Measurements from ENCODE around the gene LONRF2. TPM values are rescaled to one million over a fixed set of nuclear protein-coding genes. Genes with fewer than 3 reads are reported as not detected.
"Not testable (repeated sequence)": the region's sequence is repeated elsewhere in the genome, so short reads cannot be mapped to it uniquely, and the experiment has no call there.

Gene LONRF2
- polyA plus RNA-seq, 1 donor: 1.2 TPM

DNA sequence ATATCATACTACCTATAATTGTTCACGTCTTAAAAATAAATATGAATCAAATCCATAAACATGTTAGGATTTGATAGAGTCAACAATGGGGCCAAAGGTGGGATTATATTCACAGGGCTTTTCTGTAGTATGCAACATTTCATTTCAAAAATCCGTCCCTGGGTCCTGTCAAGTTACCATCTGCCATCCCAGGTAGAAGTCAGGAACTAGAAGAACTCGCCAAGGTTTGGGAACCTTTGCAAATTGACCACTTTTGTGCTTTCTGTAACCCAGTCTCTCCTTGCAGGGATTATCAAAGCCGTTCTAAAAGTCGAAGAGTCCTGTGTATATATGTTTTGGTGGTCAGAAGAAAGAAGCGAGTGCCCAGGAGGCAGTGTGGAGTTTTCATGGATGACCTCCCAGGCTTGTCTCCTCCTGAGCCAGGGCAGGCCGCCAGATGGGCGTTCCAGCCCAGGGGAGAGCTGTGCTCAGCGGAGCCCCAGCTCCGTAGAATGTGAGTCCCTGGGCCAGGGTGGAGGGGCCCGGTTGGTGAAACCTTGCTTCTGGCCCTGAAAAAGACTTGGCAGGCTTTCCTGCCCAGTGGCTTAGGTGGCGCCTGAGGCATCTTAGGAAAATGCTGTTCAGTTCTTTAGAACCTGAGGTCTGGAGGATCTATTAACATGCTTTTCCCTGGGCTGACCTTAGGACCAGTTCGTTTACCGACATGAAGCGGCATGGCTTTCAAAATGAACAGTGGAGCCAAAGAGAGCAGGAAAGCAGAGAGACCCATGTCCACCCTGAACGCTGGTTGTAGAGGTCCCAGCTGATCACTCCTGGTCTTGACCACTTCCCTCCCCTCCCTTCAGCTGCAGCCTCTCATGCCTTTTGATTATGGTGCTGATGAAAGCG lies 69.2 kb downstream of the LONRF2 start:
- DNase-seq: no peak

DNA sequence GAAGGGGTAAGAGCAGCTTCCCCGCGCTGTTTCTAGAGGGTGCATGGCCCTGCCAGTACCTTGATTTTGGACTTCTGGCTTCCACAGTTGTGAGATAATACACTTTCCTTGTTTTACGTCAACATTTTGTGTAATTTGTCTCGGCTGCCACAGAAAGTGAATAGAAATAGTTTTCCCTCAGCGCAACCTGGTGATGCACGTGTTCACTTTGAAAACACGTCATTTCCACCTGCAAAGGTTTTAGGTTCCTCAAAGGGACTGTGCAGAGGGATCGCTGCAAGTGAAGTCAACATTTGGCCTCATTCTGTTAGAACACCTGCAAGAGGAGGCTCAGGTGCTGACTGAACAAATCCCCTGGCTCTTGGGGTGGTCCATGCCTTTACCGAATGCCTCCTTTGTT lies 71.7 kb downstream of the LONRF2 start:
- DNase-seq: no peak

DNA sequence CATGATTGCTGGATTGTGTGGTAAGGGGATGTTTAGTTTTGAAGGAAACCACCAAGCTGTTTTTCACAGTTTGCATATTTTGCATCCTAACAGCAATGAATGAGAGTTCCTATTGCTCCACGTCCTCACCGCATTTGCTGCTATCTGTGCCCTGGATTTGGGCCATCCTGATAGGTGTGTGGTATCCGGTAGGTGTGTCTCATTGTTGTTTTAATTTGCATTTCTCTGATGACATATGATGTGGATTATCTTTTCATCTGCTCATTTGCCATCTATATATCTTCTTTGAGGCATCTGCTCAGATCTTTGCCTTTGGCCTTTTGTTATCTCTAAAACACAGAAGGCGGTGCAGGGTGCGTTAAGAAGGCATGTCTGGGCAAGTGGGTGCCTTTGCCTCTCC lies 73.3 kb downstream of the LONRF2 start:
- no peak for DNase-seq

DNA sequence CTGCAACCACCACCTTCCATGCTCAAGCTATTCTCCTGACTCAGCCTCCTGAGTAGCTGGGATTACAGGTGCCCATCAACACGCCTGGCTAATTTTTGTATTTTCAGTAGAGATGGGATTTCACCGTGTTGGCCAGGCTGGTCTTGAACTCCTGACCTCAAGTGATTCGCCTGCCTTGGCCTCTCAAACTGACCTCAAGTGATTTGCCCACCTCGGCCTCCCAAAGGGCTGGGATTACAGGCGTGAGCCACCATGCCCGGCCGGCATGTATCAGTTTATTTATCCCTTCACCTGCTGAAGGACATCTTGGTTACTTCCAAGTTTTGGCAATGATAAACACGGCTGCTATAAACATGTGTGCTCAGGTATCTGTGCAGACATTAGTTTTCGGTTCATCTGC lies 73.7 kb downstream of the LONRF2 start:
- not testable (repeated sequence) for DNase-seq

DNA sequence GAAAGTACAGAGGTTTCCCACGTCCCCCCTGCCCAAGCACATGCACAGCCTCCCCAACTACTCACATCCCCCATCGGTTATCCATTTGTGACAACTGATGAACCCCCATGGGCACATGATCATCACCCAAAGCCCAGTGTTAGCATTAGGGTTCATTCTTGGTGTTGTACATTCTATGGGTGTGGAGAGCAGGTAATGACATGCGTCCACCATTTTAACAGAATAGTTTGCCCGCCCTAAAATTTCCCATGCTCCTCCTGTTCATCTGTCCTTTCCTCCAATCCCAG lies 74.3 kb downstream of the LONRF2 start:
- no peak for DNase-seq

DNA sequence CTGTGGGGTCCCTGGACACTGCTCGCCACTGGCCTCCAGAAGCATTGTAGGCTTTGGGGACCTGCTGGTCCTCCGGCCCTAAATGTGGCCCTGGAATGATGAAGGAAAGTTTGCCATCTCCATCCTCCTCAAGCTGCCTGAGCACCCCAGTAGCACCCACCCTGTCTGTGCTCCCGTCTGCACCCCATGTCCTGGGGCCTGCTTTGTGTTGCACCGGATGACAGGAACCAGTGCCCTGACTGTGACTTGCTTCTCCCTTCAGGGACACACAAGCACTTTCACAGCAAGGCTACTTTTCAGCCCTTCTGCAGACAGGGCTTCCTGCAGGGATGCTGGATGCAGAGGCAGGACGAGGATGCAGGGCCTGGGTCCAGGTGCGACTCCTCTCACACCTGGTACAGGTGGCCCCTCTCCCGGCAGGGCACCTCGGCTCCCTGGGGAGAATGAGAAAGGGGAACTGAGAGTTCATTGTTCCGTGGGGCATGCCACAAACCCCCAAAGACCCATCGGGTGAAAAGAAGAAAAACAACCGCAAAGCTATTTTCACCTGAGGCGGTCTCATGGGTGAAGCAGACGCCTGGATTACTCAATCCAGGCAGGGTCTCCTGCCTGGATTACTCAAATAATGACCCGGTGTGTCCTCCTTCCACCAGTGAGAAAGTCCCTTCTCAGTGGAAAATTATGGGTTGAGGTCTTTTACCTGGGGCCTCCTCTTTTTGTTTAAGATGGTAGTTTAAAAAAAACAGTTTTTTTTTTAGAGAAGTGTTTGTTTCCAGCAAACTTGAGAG lies 74.9 kb downstream of the LONRF2 start:
- no peak for DNase-seq

DNA sequence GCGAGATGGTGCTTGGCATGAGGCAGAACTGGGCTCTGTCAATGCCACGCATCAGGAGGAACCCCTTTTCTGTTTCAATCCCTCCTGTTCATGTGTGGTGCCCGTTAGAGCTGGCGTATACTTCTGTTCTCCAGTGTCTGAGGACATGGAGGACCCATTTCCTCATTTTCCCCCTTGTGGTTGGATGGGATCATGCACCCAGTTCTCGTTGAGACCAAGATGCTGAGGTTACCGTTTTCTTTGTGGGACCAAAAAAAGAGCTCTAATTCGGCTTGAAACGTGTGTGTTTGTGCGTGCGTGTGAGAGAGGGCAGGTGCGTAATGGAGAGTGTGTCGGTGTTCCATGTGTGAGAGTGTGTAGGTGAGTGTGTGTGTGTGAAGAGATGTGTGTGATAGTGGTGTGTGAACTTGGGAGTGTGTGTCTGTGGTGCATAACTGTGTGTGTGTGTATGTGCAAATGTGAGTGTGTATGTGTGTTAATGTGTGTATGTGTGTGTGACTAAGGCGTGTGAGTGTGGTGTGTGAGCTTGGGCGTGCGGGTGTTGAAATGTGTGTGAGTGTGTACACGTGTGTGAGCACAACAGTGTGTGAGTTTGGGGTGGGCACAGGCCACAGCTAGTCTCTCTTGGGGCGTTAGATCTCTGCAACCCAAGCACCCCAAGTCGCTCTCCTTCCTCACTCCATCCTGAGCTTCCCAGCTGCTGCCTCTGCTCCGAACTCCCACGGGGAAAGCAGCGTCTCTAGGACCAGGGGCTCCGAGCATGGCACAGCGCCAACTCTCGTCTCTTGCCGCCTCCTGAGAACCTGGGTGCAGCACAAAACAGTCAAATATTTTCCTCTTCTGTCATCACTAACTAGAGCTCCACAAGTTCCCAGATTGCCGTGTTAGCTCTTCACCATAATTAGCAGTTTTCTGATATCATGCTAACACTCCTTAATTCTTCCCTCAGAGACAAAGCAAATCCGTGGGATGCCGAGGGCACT lies 75.8 kb downstream of the LONRF2 start:
- DNase-seq: no peak

DNA sequence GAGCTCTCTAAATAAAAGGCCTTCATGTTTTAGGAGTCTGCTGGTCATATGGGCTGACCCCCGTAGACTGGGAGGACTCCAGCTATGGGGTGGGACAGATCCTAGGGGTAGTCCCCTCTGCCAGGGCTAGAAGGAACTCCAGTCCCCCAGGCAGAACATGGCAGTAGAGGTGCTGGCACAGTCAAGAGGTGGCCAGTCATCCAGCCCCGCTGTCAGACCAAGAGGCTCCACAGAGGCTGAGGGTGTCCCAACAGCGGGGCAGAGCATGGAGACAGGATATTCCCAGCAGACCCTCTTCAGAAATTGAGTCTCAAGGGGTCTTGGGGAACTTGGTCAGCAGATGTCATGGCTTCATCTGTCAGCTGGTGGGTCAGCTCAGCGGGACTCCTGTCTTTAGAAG lies 76.6 kb downstream of the LONRF2 start:
- DNase-seq: no peak

DNA sequence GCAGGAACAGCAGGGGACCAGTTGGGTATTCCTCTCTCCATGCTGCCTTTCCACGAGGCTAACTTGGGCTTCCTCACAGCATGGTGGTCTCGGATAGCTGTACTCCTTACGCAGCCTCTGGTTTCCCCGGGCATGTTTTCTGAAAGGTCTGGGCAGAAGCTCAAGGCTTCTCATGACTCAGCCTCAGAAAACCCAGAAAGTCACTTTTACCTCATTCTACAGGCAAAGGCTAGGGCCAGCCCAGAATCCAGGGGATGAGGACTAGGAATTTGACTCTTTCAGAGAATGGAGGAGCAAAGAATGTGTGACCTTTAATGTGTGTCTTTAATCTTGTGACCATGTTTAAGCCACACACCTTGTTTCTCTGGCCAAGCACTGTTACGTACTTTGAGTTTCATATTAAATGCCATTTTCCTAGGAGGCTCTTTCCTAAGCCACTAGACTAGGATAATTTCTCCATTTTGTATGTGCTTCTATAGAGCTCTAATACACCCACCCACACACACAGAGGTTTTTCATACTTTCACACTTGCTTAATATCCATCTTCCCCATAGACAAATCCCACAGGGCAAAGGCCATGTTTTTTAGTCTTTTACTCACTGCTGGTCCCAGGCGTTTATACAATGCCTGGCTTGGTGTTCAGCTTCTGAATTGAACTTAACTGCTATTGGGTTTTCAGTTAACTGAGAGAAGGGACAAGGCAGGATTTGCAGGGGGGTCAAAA lies 77.3 kb downstream of the LONRF2 start:
- DNase-seq: no peak

DNA sequence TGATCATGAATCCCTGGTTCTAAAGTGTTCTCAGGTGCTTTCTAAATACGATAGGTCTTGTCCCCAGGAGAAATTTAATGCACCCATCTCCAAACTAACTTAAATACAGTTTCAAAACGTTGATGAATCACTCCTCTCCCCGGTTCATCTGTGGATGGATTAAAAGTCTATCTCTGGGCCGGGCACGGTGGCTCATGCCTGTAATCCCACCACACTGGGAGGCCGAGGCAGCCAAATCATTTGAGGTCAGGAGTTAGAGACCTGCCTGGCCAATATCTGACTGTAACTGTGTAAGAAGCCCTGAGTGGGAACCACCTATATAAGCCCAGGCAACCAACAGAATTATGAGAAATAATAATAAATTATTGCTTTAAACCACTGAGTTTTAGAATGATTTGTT lies 78.7 kb downstream of the LONRF2 start:
- DNase-seq: no peak

DNA sequence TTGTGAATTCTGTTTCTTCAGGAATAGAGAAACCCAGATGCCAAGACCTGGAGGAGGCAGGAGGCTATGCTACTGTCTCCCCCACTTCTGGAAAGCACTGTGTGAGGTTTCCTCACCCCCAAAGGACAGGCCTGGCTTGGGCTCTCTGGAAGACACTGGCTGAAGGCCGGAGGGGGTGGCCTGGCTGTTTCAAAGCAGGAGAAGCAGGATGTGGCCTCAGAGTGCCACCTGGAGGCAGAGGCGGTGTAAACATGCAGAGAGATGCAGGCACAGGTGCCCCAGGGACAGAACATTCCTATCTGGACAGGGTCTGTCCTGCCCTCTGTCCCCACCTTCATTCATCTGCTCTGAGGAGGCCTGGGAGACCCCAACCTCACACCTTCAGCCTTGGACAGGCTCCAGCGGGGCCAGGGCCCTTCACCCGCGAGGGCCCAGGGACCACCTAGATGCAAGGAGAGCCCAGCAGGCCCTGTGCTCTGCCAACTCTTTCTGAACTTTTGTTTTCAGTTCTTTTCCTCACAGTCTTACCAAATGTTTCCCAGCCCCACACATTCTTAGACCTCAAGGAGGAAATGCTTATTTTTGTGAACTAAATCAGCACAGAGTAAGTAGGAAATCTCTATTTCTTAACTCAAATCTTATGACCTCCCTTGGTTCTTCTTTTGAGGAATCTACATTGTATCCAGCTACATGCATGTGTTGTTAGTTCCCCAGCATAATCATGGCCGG lies 79.2 kb downstream of the LONRF2 start:
- peak; percentile 63 for DNase-seq

DNA sequence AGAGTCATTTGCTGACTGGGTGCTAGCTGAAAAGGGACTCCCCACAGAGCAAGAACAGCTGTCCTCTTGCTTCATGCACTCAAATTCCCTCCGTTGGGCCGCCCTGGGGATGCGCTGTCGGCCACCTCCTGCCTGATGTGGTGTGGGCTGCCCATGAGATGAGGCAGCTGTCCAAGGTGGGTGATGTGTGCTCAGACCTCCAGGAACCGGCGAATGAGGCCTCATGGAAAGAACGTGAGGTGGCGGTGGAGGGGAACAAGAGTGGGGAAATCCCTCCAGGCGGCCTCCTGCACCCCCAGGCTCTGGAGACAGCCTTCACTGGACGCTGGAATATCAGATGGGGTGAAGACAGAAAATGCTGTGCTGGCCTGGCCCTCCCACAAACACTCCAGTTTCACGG lies 79.8 kb downstream of the LONRF2 start:
- DNase-seq: no peak

DNA sequence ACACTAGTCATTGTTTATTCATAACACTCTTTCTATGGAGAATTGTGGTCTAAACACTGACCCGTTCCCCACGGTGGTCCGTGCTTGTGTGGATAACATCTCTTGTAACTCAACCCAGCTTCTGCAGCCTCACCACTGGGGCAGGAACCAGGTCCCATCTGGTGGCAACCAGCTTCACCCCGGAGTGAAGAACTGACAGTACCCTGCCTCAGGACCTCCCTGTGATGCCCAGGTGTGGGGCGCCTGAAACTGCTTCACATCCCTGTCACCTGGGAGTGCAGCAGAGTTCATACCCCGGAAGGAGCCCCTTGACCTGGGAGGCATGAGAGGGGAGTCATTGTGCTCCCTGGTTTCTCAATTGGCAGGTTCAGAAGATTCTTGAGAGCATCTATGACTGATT lies 81.1 kb downstream of the LONRF2 start:
- no peak for DNase-seq

DNA sequence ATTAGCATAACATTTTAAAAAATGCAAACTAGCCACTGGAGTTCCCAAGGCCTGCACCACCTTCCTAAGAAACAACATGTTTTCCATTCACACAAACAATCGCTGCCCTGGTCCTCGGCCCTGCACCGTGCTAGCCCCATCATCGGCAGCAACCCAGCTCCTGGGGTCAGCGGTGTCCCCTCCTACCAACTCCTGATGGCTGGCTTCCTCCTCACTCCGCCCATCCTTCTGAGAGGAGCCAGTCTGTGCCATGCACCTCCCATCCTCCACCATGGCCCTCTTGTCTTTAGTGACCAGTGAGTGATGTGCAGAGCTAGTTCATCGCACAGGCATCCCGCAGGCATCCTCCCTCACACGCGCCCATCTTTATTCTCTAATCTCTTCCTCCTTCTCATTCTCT lies 81.9 kb downstream of the LONRF2 start:
- DNase-seq: no peak

DNA sequence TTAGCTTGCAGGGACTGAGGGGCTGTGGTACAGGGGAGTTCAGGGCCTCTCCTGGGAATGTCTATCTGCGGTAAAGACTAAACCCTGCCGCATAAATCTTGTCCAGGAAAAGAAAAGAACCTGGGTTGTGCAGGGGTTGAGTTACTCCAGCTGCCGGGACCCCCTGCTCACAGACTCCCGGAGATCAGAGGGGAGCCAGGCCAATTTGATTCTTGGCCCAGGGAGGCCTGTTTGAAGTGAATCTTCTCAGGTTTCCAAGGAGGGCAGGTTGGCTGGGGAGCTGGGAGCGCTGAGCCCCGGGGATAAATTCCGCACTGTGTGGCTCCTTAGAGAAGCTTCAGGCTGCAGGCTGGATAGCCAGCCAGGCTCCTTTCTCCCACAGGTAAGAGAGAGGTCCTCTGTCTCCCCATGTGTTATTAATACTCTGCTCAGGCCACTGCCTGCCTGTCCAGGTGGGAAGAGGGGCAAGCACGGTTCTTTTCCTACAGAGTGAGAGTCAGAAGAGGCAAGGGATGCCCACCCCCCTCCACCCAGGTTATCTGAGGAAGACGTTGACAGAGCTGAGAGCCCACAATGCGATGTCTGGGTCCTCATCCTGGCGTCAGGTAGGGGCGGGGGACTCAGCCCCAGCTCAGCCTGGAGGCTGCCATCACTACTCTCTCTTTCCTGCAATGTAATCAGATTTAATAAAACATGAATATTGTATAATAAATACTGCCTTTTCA lies 82.7 kb downstream of the LONRF2 start:
- DNase-seq: no peak

DNA sequence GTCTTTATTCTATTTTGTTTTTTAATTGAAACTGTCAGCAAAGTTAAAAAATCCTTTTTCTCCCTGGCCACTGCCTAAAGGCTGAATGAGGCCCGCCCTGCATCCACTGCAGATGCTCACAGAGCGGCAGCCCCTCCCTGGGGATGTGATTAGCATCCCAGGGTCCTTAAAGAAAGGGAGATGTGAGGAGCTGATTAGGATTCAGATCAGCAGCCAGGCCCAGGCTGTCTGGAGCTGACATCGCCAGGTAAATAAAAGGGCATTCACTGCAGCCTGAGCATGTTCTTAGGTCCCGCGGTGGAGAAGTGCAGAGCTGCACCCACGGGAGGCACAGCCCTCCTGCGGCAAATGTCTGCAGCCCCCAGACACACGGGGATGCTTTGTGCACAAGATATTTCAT lies 83.8 kb downstream of the LONRF2 start:
- no peak for DNase-seq

DNA sequence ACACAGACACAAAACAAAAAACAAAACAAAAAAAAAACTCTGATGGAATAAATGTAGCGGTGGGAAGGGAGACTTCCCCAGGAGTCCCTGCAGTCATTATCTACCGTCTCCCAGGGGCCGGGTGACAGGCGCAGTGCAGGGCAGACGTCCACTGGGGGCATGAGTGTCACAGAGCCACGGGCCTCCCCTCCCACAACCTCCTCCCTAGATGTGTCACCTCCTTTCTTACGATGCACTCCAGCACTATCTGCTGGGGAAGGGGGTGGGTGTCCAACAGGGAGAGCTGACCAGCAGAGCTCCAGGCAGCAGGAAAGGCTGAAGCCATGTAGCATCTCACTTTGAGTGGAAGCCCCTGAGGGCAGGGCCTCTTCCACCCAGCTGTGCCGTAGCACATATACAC lies 84.5 kb downstream of the LONRF2 start:
- no peak for DNase-seq

DNA sequence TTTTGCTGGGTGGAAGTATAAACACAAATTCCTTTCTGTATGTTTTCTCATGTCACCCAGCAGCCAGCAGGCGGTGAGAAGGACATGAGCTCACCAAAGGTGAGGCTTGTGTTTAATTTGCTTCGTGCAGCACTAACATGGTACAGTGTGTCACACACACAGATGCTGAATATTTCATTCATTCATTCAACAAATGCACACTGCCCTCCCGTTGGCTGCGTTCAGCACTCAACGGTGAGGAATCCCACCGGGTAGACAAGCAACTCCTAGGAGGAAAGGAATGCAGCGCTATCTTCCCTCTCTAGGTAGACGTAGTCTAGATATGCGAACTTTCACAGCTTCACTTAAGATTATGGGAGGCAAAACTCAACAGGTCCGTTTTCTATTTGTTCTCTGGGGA lies 85.1 kb downstream of the LONRF2 start:
- DNase-seq: no peak

DNA sequence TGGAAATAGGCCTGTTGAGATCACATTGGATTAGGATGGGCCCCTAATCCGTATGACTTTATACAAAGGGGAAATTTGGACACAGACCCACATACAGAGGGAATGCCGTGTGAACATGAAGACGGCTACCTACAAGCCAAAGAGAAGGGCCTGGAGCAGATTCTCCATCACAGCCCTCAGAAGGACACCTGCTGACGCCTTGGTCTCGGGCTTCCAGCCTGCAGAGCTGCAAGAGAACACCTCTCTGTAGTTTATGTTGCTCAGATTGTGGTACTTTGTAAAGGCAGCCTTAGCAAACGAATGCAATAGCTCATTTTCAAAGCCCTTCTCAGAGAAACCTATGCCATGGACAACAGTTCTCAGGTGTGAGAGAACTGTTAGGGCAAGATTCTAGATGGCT lies 86.1 kb downstream of the LONRF2 start:
- DNase-seq: no peak

DNA sequence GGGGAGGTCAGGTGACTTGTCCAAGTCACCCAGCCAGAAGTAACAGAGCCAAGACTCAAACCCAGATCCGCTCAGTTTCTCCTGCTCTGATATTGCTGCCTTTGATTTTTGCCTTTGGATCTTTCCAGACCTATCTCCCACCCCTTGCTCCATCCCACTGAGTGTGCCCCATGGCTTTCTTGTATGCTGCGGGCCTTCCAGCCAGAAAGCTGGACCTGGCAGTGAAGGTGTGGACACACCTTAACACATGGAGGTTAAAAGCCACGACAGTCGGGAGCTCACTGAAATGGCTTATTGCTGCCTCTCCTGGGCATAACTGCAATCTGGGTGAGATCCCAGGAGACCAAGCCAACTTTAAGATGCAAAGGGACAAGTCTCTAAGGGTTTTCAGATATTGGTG lies 86.7 kb downstream of the LONRF2 start:
- DNase-seq: no peak

DNA sequence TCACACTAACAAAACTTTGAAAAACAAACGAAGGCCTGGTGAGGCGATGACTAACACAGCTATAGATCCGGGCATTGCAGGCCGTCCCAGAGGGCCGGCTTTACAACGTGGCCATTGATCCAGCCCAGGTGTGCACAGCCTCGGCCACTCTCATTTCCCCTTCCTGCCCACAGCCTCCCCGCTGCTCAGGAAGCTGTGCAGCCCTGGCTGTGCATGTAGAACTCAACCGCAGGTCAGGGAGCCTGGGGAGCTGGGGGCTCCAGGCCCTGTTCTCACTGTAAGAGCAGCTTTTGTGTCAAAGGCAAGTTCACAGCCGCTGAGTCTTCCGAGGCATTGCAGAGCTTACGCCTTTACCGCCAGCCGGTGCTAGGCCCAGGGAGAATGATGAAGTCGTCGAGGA lies 87.2 kb downstream of the LONRF2 start:
- DNase-seq: no peak
